ENCODE data around the gene ZNF234.

- TF ChIP-seq POLR2A (IDR thresholded peaks at IDR 0.05; ENCODE audit: low read length) (no peak), GATA1 (IDR thresholded peaks at IDR 0.05; ENCODE audit: low read depth, low read length) (no peak)
Observed at GRCh38 chr19:44149776-44150175, 8.4 kb downstream of the ZNF234 start.
